NCI-H146 treated with DMSO at 0.1 percent for 48 hours (cell line): ENCODE data around the gene SCGB1C1.
"Not testable (repeated sequence)": the region's sequence is repeated elsewhere in the genome, so short reads cannot be mapped to it uniquely, and the experiment has no call there.

ENCODE experiments used
- DNase-seq: peaks from one replicate; lab custom pipeline; 2025; ENCODE audit not compliant: unreplicated experiment; lab: John Stamatoyannopoulos, UW

Gene SCGB1C1

DNA sequence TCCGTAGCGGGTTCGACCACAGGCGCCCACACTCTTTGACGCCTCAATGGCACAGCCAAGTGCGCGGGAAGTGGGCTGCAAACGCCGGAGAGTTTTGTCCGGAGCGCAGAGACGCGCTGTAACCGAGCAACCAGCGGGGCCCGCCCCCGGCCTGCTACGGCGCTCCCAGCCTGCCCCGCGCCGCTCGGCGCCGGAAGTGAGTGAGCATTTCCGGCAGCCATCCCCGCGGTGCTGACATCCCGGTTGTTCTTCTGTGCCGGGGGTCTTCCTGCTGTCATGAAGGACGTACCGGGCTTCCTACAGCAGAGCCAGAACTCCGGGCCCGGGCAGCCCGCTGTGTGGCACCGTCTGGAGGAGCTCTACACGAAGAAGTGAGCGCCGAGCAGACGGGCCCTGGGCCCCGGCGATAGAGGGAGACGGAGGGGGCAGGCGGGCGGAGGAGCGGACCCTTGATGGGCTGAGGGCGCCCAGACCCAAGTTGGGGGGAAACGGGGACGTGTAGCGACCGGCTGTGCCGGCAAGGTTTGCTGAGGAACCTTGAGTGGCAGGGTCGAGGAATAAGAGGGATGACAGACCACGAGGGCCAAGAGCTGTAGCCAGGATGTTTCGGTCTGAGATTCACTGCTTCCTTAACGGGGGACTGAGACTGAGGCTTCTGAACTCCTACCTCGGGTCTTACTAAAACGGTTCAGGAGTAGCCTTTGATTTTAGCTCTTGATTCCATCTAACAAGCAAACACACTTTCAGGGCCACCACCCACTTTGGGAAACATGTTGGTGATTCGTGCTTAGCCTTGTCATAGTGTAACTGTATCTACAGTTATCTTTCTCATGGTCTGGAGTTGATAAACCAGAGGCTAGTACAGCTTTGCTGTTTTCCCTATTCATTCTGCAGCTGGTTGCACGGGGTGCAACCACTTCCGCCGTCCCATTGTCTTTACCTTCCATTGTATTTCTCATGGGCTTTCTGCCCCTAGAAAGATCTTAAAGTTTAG is 44.2 kb downstream of the SCGB1C1 start, which contains the start of gene PSMD13:
TSS of gene PSMD13 (plus strand) at position 203 of the 994 bp plus-strand sequence. CDS start at position 277, 74 bp downstream.
- peak; percentile 60 for DNase-seq

DNA sequence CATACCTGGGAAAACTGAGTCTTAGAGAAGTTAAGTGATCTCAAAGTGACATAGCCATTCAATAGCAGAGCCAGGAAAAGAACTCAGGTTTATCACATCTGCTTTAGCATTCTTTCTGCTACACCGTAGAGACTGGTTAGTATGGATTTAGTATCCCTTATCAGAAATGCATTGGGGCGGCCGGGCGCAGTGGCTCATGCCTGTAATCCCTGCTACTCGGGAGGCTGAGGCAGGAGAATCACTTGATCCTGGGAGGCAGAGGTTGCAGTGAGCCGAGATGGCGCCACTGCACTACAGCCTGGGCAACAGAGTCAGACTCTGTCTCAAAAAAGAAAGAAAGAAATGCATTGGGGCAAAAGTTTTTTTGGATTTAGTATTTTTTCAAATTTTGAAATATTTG is 45.5 kb downstream of the SCGB1C1 start:
- DNase-seq, result not testable (repeated sequence)

DNA sequence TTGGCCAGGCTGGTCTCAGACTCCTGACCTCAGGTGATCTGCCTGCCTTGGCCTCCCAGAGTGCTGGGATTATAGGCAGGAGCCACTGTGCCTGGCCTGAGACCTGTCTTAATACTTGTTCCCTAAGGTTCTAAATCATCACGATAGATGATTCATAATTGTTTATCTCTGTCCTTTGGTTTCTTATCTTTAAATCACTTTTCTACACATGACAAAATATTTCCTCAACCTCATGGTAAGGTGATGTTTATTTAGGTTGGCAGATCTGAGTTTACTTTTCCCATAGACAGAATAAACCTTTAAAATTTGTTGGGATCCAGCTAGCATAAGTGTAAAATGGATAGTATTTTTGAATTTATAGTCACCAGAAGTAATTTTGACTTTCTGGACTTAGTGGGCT is 47.4 kb downstream of the SCGB1C1 start:
- no peak for DNase-seq

DNA sequence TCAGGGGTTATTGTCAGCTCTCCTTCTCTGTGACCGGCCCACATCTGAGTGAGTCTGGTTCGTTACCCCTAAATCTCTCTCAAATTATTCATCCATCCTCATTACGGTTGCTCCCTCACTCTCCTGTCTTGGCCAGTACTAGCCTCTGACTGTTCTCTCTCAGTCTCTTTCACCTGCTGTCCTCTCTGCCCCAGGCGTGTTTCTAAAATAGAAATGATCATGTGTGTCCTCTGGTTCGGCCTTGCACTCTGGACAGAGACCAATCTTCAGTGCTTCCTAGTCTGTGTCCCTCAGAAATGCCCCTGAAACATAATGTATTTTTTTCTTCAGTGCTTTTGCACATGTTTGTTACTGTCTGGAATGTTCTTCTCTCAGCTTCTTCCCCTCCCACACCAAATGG is 48.8 kb downstream of the SCGB1C1 start:
- DNase-seq, result no peak
